Epithelial cell of prostate (primary cell): Measurements from ENCODE around the gene ARHGAP10.

Experiments used
- DNase-seq: peaks from one replicate; pipeline ENCODE4 v3.0.0-alpha.2; 2011; ENCODE audit warnings: low read depth, low spot score
- H3K27ac ChIP-seq: fragments of 450-650 bp; 2 replicates; pipeline ENCODE4 v1.5.1; 2017; ENCODE audit warnings: mild to moderate bottlenecking

ARHGAP10 gene

GRCh38 chr4:147820975-147821374 is 89.1 kb downstream of the ARHGAP10 start:
- H3K27ac ChIP-seq: peak overlapping the region; percentile 77
- DNase-seq: no peak

DNA sequence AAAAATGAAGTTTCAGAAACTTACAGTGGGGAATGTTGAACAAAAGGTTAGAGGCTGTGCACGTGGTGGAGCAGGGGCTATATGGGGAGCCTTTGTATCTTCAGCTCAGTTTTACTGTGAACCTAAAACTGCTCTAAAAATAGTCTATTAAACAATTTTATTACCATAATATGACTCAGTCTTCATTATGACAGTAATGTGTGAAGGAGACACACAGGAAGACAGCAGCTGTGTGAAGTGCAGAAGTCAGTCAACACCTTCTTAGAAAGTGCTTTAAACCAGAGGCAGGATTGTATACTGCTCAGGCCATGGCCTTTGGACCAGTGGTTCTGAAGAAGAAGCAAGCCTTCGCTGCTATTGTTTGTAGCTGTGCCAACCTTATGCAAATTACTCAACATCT is 89.7 kb downstream of the ARHGAP10 start:
- peak overlapping the region; percentile 77 for H3K27ac ChIP-seq
- DNase-seq: no peak

DNA sequence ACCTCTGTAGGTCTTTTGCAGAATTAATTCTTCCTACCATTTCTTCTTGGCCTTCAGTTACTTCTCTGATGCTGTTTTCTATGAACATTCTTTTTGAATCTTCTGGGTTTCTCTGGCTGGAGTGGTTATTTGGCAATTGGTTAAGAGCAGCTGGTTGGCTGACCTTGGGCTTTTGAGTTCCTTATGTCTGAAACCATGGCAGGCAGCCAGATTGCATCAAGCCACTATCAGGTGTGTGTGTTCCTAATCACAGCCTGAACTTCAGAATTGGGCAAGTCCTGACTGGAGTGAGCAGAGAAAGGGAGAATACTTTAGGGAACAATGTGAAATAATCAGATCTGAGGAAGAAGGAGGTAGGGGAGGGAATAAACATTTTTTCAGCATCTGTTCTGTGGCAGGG is 90.2 kb downstream of the ARHGAP10 start:
- DNase-seq: peak; percentile 82
- peak overlapping the region; percentile 77 for H3K27ac ChIP-seq

GRCh38 chr4:147823130-147823529 is 91.2 kb downstream of the ARHGAP10 start:
- DNase-seq: no peak
- H3K27ac ChIP-seq: peak overlapping the region; percentile 77

DNA sequence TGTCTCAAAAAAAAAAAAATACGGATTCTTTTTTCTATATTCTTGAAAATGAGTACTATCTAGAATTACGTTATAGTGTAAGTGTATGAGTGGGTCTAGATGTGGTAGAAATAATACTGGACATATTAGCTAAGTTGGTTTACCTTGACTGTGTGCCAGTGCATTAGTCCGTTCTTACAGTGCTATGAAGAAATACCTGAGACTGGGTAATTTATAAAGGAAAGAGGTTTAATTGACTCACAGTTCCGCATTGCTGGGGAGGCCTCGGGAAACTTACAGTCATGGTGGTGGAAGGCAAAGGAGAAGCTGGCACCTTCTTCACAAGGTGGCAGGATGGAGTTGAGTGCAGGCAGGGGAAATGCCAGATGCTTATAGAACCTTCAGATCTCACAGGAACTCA is 92.4 kb downstream of the ARHGAP10 start:
- no peak overlapping the region for H3K27ac ChIP-seq
- DNase-seq: no peak

- DNase-seq: no peak
- no peak overlapping the region for H3K27ac ChIP-seq
These were observed 93.0 kb downstream of the ARHGAP10 start for GRCh38 chr4:147824884-147825283.

- H3K27ac ChIP-seq: no peak overlapping the region
- DNase-seq: no peak
These were observed 93.8 kb downstream of the ARHGAP10 start for GRCh38 chr4:147825451-147826287.

DNA sequence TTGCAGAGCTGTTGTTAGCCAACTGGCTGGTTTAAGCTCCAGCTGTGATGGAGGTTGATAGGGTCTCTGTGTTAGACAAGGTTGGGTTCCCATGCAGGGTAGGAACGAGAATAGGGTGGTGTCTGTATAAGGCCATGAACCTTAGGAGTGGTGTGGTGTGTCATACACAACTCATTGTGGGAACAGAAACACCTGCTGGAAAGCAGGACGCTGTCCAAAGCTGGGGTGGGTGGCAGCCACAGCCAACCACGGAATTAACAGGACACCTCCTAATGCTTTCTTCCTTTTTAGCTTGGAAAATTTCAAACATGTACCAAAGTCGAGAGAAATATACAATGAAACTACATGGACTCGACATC is 94.4 kb downstream of the ARHGAP10 start:
- no peak overlapping the region for H3K27ac ChIP-seq
- no peak for DNase-seq

DNA sequence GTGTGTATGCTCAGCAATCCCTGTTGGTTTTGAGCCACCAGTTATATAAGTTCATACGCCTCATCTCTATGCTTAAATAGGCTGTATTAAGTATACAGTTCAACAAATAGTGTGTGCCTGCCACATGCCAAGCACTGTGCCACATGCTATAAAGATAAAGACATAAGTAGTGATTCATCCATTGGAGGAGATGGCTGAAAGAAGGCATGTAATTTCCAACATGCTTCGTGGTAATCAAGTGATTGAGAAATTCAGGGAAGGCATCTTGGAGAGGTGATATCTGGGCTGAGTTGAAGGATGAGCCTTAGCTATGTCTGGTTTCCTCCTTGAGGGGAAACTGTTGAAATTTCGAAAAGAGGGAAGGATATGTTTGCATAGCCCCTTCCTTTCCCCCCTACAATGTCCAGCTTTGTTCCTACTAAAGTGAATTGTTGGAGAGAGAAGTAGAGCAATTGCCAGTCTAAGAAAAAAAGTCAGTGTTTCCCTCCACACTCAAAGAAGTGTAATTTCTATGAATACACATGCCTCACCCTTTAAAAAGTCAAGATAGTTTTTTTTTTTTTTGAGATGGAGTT is 96.5 kb downstream of the ARHGAP10 start:
- H3K27ac ChIP-seq: peak overlapping the region; percentile 86
- no peak for DNase-seq

DNA sequence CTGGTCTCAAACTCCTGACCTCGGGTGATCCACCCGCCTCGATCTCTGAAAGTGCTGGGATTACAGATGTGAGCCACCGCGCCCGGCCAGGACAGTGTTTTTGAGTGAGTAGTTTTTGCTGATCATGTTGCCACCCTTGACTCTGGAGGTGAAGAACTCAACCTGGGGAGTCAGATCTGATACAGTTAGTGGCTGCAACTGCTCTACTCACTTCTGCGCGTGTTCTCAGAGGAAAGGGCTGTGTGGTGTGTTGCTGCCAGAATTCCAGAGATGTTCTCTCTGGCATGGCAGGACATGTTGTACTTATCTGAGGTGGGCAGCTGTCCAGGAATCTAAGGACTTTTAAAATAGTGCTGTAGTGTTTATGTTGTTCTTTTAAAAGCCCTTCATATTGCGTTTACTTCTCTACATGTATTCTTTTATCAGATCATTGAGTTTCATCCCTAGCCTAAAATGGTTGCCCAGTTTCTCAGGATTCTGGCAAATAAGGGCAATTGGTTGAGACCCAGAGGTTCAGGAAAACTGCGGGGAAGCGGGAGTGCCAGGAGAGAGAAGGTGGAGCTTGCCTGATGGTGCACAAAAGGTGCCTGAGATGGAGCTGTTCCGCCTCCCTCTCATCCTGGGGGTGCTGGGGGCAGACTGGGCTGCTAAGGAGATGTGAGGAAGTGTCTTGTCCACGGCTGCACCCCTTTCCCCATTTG is 97.7 kb downstream of the ARHGAP10 start:
- H3K27ac ChIP-seq: peak overlapping the region; percentile 86
- DNase-seq: no peak

GRCh38 chr4:147830102-147830463 is 98.2 kb downstream of the ARHGAP10 start:
- no peak for DNase-seq
- peak overlapping the region; percentile 86 for H3K27ac ChIP-seq

GRCh38 chr4:147830987-147831386 is 99.1 kb downstream of the ARHGAP10 start:
- peak; percentile 64 for DNase-seq

DNA sequence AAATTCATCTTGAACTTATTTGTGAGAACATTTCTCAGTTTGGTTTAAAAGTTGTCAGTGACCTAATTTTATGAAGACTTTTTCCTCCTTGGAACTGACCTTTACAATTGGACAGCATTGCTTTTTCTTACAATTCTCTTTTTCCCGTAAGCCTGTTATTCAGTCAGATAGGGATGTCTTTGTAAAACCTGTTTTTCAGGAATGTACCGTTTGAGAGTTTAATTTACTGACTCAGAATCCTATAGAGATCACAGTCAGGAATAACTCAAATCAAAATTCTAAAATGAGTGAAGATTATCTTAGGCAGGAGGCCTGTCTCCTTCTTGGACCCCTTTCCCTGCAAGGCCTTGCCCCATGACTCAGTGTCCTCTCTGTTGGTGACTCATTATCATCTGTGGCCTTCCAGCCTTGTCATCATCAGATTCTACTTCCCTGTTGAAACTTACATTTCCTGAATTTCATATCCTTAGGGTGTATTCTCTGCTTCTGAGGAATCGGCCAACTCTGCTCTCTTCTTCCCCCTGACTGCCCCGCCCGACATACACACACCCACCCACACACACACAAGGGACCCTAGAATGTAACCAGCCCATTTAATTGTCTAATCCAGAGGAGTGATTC is 99.8 kb downstream of the ARHGAP10 start:
- peak; percentile 85 for DNase-seq
- peak overlapping the region; percentile 86 for H3K27ac ChIP-seq

More at GRCh38 chr4:147830987-147831386, 99.1 kb downstream of the ARHGAP10 start:
- peak overlapping the region; percentile 86 for H3K27ac ChIP-seq

GRCh38 chr4:147833254-147833653 is 101.4 kb downstream of the ARHGAP10 start:
- peak overlapping the region; percentile 86 for H3K27ac ChIP-seq
- DNase-seq: no peak

DNA sequence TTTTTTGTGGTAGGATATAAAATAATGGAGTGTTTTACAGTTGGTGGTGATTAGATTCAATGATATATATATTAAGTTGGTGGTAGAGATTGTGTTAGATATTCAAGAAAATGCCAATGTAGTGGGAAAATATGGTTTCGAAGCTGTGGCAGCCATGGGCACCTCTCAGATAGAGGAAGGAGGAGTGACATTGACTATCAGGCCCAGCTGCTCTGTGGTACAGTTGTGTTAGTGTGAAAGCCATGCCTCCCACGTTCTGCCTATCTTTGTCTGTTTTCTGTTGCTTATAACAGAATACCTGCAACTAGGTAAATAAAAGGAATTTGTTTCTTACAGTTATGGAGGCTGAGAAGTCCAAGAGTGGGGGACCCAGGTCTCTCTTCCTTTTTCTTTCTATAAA is 101.9 kb downstream of the ARHGAP10 start:
- no peak for DNase-seq
- no peak overlapping the region for H3K27ac ChIP-seq

DNA sequence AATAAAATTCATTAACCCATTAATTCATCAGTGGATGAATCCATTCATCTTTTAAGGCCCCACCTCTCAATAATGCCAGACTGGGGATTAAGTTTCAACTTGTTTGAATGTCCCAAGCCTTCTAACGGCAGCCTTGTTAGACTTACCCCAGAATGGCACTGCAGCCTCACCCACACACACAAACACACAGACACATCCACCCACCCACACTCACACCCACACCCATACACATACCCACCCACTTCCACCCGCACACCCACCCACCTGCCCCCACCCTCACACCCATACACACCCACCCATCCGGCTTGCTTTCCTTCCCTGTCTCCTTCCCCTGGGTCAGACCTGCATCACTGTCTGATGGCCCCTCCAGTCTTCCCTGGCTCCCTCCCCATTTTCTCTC is 102.6 kb downstream of the ARHGAP10 start:
- H3K27ac ChIP-seq: no peak overlapping the region
- no peak for DNase-seq

GRCh38 chr4:147836807-147837206 is 104.9 kb downstream of the ARHGAP10 start:
- H3K27ac ChIP-seq: no peak overlapping the region
- no peak for DNase-seq

DNA sequence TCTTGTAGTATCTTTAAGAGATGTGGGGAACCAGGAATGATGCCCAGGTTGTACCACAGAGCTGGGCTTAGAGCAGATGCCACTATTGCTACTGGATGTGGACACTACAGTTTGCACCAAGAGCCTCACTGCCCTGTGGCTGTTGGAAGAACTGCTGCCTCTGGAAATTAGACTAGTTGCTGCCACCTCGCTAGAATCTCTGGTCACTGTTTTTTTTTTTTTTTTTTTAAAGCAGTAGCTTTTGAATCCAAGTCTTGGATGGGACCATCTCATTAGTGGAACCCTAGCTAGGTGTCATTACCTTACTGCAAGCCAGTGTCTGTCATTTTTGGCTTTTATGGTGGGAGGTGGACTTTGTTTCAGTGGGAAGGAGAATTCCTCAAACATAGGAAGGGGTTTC is 105.5 kb downstream of the ARHGAP10 start:
- DNase-seq: no peak
- H3K27ac ChIP-seq: no peak overlapping the region

GRCh38 chr4:147837854-147838253 is 106.0 kb downstream of the ARHGAP10 start:
- DNase-seq: no peak
- no peak overlapping the region for H3K27ac ChIP-seq

GRCh38 chr4:147839200-147839599 is 107.3 kb downstream of the ARHGAP10 start:
- H3K27ac ChIP-seq: no peak overlapping the region

GRCh38 chr4:147839663-147840062 is 107.8 kb downstream of the ARHGAP10 start:
- no peak for DNase-seq
- H3K27ac ChIP-seq: no peak overlapping the region

More at GRCh38 chr4:147839200-147839599, 107.3 kb downstream of the ARHGAP10 start:
- DNase-seq: no peak
